Suppressor macrophage (primary cell): ENCODE measurements around the gene MGAT5.

Experiments
- DNase-seq, 4 experiments: peaks; one replicate each; pipeline ENCODE4 v3.0.0-alpha.2; 2020 to 2022

MGAT5 gene

GRCh38 chr2:134279417-134279816, 25.5 kb downstream of the MGAT5 start:
- DNase-seq = no peak

GRCh38 chr2:134280231-134280630, 26.4 kb downstream of the MGAT5 start:
- no peak for DNase-seq

GRCh38 chr2:134280726-134281125, 26.9 kb downstream of the MGAT5 start:
- no peak for DNase-seq

- no peak for DNase-seq
These were observed 28.0 kb downstream of the MGAT5 start for GRCh38 chr2:134281815-134282419.

- peak in 3 of 4 experiments; percentile 9 to 18 (median 11) for DNase-seq
These were observed 28.9 kb downstream of the MGAT5 start for GRCh38 chr2:134282629-134283400.

GRCh38 chr2:134283661-134284060, 29.8 kb downstream of the MGAT5 start:
- DNase-seq = no peak

GRCh38 chr2:134284119-134284670, 30.3 kb downstream of the MGAT5 start:
- no peak for DNase-seq

- no peak for DNase-seq
These were observed 33.5 kb downstream of the MGAT5 start for GRCh38 chr2:134287323-134287722.

GRCh38 chr2:134288814-134289213, 34.9 kb downstream of the MGAT5 start:
- DNase-seq = no peak

- DNase-seq = no peak
These were observed 35.4 kb downstream of the MGAT5 start for GRCh38 chr2:134289225-134289624.

GRCh38 chr2:134290358-134290757, 36.5 kb downstream of the MGAT5 start:
- DNase-seq = peak in 1 of 4 experiments; percentile 17

GRCh38 chr2:134292514-134292913, 38.6 kb downstream of the MGAT5 start:
- no peak for DNase-seq

- DNase-seq = no peak
These were observed 40.1 kb downstream of the MGAT5 start for GRCh38 chr2:134293719-134294537.

- DNase-seq = peak in 2 of 4 experiments; percentile 75 to 77
These were observed 40.7 kb downstream of the MGAT5 start for GRCh38 chr2:134294598-134294997.

GRCh38 chr2:134295441-134295840, 41.6 kb downstream of the MGAT5 start:
- DNase-seq = no peak

- peak in 2 of 4 experiments; percentile 41 to 43 for DNase-seq
These were observed 42.4 kb downstream of the MGAT5 start for GRCh38 chr2:134296301-134296700.

- DNase-seq = no peak
These were observed 45.5 kb downstream of the MGAT5 start for GRCh38 chr2:134299334-134299733.

- DNase-seq = no peak
These were observed 46.7 kb downstream of the MGAT5 start for GRCh38 chr2:134300585-134300984.

- DNase-seq = no peak
These were observed 47.4 kb downstream of the MGAT5 start for GRCh38 chr2:134301099-134301927.

- DNase-seq = no peak
These were observed 48.0 kb downstream of the MGAT5 start for GRCh38 chr2:134301928-134302260.

GRCh38 chr2:134304394-134305108, 50.7 kb downstream of the MGAT5 start:
- no peak for DNase-seq

- DNase-seq = no peak
These were observed 51.2 kb downstream of the MGAT5 start for GRCh38 chr2:134305109-134305491.
